GM18873 (cell line): ENCODE data around the gene VAC14.

Experiments
- ATAC-seq: cut with Tn5 transposase; IDR thresholded peaks from one replicate; pipeline ENCODE4 v1.9.1; 2021; ENCODE audit warnings: mild to moderate bottlenecking, moderate library complexity, moderate number of reproducible peaks; ENCODE audit not compliant: unreplicated experiment, low FRiP score

The VAC14 gene

DNA sequence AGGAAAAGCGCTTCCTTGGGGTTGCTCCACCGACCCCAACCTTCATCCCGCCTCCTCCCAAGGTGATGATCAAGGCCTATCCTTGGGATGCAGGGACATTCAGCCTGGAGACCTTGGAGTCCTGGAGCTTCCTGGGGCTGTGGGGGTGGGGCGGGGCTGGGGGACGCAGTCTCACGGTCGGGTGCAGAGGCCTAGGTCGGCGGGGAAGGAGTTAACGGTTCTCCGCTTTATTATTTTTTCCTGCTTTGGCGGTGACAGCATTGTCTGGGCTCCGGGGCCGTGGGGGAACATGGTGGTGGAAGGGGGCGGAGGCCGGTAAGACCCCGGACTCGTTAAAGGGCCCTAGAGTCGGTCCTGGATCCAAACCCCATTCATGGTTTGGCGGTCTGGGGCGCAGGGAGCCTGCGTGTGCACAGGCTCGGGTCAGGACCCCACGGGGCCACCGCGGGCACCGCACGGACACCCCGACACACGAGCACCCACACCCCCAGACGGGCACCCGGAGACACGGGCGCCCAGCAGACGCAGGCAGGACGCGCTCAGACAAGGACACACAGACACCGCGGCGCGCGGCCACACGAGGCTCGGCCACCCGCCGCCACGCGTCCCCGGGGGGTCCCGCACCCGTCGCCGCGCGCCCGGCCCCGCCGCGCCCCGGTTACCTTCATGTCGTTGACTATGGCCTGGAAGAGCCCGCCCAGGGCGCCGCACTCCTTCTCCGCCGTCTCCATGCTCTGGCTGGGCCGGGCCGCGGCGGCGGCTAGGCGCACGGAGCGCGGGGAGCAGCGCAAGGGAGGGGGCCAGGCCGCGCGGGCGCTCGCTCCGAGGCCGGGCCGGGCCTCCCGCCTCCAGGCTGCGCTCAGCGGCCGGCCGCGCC lies 115.7 kb downstream of the VAC14 start:
- no peak for ATAC-seq

DNA sequence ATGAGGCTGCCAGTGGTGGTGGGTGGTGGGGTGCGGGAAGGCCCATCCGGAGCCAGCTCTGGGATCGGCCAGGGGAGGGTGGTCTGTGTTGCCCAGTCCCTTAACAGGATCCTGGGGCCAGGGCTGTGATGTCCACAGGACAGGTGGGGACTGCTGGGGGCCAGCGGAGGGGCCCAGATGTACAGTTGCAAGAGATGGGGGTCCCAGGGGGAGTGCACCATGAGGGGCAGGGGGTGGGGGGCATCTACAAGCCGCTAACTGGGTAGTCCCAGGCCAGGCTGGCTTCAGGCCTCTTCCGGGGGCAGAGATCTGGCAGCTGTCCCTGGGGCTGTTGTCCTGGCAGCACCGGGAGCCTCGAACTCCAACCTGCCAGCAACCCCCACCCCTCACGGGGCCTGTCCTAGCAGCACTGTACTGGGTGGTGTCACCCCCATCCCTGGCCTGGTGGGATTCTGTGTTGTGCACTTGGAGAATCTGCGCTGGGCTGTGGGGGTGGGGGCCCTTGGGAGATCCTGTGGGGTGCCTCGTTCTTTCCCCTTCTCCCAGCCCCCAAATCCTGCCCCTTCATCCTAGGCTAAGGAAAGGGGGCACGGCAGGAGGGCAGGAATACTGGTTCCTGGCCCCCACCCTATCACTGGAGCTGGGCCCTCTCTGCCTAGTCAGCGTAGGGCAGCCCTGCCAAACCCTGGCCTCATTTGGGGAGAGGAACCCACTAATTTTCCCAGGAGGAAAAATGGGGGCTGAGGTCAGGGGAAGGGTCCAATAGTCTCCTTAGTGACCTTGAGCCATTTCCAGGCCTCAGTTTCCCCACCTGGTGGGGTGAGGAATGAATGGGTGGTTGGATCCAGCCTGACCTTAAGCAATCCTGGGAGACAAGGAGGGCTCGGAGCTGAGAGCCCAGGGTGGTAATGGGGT lies 116.6 kb downstream of the VAC14 start:
- ATAC-seq, result no peak

GRCh38 chr16:70683146-70683944 lies 117.6 kb downstream of the VAC14 start:
- ATAC-seq, result no peak

- ATAC-seq, result no peak
These were observed 118.5 kb downstream of the VAC14 start for GRCh38 chr16:70682239-70683145.

- no peak for ATAC-seq
These were observed 119.3 kb downstream of the VAC14 start for GRCh38 chr16:70681382-70682238.

GRCh38 chr16:70680495-70681381 lies 120.2 kb downstream of the VAC14 start:
- no peak for ATAC-seq

- ATAC-seq, result no peak
These were observed 121.1 kb downstream of the VAC14 start for GRCh38 chr16:70679671-70680494.

DNA sequence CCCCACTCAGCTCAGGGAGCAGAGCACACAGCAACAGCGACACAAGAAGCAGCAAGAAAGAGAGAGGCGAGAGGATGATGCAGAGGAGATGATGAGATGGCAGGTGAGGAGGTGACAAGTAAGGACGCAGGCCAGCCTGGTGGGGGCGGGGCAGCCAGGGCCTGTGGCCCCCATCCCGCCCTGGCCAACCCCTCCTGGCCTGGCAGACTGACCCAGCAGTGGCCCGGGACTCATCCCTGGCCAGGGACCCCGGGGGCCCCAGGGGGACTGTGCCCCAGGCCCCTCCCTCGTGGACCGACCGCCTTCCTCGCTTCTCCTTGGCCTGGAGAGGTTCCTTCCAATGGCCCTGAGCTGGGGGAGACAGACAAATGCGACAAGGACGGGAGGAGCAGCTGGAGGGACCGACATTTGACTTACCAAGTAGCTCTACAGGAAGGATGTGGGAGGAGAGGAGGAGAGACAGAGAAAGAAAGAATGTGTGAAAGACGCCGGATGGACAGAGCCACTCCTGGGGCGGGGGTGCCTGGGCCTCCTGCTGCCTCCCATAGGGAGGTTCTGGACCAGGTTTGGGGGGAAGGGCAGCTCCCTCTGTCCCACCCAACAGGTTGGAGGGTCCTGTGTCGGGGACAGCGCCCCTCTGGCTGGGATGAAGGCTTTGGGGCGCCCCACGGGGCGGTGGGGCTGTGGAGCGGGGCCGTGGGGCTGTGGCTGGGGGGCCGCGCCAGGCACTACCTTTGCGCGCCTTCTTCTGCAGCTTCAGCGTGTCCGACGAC lies 121.9 kb downstream of the VAC14 start:
- no peak for ATAC-seq

- no peak for ATAC-seq
These were observed 122.6 kb downstream of the VAC14 start for GRCh38 chr16:70678121-70678897.

- no peak for ATAC-seq
These were observed 123.3 kb downstream of the VAC14 start for GRCh38 chr16:70677499-70678120.

GRCh38 chr16:70676675-70677498 lies 124.1 kb downstream of the VAC14 start:
- ATAC-seq, result no peak

DNA sequence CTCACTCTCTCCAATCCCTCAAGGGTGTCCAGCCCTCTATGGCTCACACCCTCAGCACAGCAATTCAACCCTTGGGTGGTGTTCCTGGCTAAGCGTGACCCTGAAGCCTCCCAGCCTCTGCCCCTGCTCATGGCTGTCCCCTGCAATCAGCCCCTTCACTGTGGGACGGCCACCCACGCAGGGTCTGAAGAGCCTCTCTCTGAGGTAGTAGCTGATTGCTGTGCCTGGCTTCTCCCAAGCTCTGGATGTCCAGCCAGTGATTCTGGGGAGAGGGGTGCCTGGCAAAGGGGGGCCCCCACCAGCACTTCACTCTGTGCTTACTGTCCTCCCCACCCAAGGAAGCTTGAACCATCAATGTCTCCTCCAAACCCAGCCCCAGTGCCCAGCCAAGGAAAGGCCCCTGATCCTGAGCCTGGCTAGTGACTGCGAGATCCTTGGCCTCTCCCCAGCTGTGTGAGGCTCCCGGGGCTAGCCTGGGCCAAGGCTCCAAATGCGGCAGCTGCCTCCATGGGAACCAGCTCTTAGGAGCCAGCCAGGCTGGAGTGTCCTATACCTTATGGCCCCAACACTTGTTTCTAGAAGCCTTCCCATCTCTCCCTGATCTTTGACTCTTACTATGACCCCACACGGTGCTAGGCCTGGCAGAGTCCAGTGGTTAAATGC lies 125.0 kb downstream of the VAC14 start:
- no peak for ATAC-seq

DNA sequence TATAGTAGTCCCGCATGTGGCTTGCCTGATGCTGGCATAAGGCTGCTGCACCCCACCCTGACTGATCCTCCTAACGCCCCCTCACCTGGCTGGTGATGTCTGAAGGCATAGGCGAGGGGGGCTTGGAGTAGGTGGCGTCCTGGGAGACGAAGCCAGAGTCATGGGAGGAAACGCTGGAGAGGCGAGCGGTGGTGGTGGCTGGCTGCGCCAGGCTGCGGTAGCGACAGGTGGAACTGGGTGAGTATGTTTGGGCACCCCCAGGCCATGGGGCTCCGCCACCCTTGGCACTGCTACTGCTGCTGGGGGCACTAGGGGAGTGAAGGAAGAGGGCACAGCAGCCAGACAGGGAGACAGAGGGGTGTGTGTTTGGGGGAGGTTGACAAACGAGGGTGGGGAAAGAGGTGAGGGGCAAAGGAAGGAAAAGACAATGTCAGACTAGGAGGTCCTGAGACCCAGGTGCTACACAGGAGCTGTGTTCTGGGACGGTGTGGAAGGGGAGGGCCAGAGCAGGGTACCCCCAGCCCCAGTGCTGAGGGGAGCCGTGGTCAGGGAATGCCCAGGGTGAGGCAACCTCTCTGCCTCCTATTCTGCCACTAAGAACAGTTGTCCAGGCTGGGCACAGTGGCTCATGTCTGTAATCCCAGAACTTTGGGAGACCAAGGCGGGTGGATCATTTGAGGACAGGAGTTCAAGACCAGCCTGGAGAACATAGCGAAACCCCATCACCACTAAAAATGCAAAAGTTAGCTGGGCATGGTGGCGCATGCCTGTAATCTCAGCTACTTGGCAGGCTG lies 126.5 kb downstream of the VAC14 start:
- no peak for ATAC-seq
